Osteoblast (primary cell): ENCODE measurements around the gene FAM174C. TPM values are rescaled to one million over a fixed set of nuclear protein-coding genes. Genes with fewer than 3 reads are reported as not detected.
A peak's percentile ranks its signal among the peaks of the same experiment; 100 is the strongest.

Experiments used
- DNase-seq: peaks from one replicate; pipeline ENCODE4 v3.0.0; 2011; ENCODE audit warnings: low spot score, mixed read lengths; ENCODE audit not compliant: insufficient read length; ENCODE audit errors: missing footprints
- H2AFZ ChIP-seq: 2 replicates; pipeline ENCODE4 v1.6.0; 2011; ENCODE audit warnings: mild to moderate bottlenecking, low read length
- H3K27ac ChIP-seq: 2 replicates; pipeline ENCODE4 v1.5.1; 2011; ENCODE audit warnings: mild to moderate bottlenecking, low read depth, low read length, moderate library complexity
- H3K27me3 ChIP-seq: 2 replicates; pipeline ENCODE4 v1.6.0; 2012; ENCODE audit warnings: mild to moderate bottlenecking, control low read depth, inconsistent platforms, low read length, moderate library complexity; ENCODE audit not compliant: insufficient read depth
- H3K36me3 ChIP-seq: 2 replicates; pipeline ENCODE4 v1.5.1; 2011; ENCODE audit warnings: mild to moderate bottlenecking, low read length, control low read depth, moderate library complexity; ENCODE audit not compliant: insufficient read depth
- H3K4me1 ChIP-seq: 2 replicates; pipeline ENCODE4 v1.5.1; 2011; ENCODE audit warnings: mild to moderate bottlenecking, low read length, control low read depth, moderate library complexity; ENCODE audit not compliant: insufficient read depth
- H3K4me2 ChIP-seq: 2 replicates; pipeline ENCODE4 v1.6.0; 2011; ENCODE audit warnings: mild to moderate bottlenecking, low read length; ENCODE audit not compliant: insufficient read depth
- H3K4me3 ChIP-seq: fragments of 200-600 bp; sonication (generic); 3 replicates; pipeline ENCODE4 v1.5.1; 2012; ENCODE audit warnings: mild to moderate bottlenecking, low read length, inconsistent platforms; ENCODE audit not compliant: insufficient read depth
- H3K79me2 ChIP-seq: 2 replicates; pipeline ENCODE4 v1.6.0; 2012; ENCODE audit warnings: mild to moderate bottlenecking, low read length, control low read depth, inconsistent platforms; ENCODE audit not compliant: insufficient read depth
- H3K9me3 ChIP-seq: 2 replicates; pipeline ENCODE4 v1.5.1; 2011; ENCODE audit warnings: low read depth, low read length, control low read depth
- H4K20me1 ChIP-seq: 2 replicates; pipeline ENCODE4 v1.6.0; 2012; ENCODE audit warnings: mild to moderate bottlenecking, low read length, control low read depth; ENCODE audit not compliant: insufficient read depth
- total RNA-seq: library from RNA; depleted of rRNA; stranded (reverse); fragments of >200 nt; gene quantifications from 2 replicates; pipeline ENCODE4 v1.2.3, GENCODE V29; 2012
- TF ChIP-seq, protein P1 (sequence below): IDR thresholded peaks from 2 replicates; pipeline ENCODE4 v1.5.1; 2011; ENCODE audit warnings: mild to moderate bottlenecking, low read depth, low read length, moderate library complexity; ENCODE audit errors: extremely low read depth

The FAM174C gene
- total RNA-seq, 1 donor = 25.0 TPM

DNA sequence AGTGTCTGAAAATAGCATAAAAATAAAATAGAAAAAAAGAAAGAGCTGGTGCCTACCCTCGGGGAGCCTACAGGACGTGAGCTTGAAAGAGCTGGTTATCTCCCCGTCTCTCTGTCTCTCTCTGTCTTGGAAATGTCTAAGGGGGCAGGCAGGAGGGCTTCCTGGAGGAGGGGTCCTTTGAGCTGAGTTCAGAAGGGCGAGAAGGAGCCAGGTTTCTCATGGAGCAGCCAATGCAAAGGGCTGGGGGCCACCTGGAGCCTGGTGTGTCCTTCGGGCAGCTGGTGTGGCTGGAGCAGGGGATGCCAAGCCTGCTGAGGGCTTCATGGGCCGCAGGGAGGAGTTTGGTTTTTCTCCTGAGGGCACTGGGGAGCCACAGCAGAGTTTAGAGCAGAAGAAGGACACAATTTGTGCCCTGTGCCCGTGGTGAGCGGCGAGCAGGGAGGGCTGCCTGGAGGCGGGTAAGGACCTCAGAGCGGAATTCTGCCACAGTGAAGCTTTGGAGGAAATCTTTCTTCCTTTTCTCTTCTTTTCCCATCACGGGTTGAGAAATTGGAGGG, 49.0 kb downstream of the FAM174C start:
- Histone ChIP-seq H3K79me2 (no peaks in the 10 kb centered on the region), H3K27me3 (no peaks in the 10 kb centered on the region), H3K9me3 (no peaks in the 10 kb centered on the region), H3K27ac (no peak overlapping the region), H3K36me3 (no peaks in the 10 kb centered on the region), H3K4me2 (peak overlapping the region; percentile 78), H3K4me3 (peak overlapping the region; percentile 66), H3K4me1 (peaks cover 5% of the 10 kb centered on the region), H2AFZ (peak overlapping the region; percentile 81), H4K20me1 (no peaks in the 10 kb centered on the region)
- DNase-seq = peak; percentile 89
- TF ChIP-seq, protein P1, sequence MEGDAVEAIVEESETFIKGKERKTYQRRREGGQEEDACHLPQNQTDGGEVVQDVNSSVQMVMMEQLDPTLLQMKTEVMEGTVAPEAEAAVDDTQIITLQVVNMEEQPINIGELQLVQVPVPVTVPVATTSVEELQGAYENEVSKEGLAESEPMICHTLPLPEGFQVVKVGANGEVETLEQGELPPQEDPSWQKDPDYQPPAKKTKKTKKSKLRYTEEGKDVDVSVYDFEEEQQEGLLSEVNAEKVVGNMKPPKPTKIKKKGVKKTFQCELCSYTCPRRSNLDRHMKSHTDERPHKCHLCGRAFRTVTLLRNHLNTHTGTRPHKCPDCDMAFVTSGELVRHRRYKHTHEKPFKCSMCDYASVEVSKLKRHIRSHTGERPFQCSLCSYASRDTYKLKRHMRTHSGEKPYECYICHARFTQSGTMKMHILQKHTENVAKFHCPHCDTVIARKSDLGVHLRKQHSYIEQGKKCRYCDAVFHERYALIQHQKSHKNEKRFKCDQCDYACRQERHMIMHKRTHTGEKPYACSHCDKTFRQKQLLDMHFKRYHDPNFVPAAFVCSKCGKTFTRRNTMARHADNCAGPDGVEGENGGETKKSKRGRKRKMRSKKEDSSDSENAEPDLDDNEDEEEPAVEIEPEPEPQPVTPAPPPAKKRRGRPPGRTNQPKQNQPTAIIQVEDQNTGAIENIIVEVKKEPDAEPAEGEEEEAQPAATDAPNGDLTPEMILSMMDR = no peak

DNA sequence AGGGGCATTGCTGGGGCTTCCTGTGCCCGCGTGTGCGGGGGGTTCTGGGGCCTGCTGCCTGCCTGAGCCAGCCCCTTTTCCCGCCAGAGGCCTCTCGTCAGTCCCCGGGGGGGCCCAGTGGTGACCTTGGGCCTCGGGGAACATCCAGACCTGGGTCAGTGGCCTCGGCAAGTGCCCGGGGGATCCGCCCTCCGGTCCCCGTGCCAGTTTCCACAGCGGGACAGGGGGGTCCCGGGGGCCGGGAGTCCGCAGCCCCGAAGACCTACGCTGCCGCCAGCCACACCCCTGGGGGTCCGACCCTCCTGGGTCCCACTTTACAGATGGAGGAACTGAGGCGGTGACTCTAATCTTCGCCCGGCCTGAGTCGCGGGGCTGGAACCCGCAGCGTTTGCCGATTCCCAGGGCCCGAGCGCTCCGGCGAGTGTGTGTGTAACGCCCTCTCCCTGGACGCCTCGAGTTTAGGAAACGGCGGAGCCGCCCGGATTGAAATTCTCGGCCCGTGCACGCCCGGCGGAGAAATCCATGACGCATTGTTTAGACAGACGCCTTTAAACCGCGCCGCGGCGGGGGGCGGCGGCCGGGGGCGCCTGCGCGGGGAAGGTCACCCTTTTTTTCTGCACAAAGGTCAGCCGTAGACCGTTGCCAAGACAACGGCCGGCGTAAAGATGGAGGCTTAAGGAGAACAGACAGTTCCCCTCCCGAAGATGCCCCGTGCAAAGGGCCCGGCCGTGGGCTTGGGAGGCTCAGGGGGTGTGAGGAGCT, 49.7 kb downstream of the FAM174C start:
- no peak overlapping the region for H3K27ac ChIP-seq
- no peaks in the 10 kb centered on the region for H4K20me1 ChIP-seq
- no peaks in the 10 kb centered on the region for H3K36me3 ChIP-seq
- H3K4me2 ChIP-seq = peak overlapping the region; percentile 78
- TF ChIP-seq, protein P1 = no peak
- peak overlapping the region; percentile 66 for H3K4me3 ChIP-seq
- no peaks in the 10 kb centered on the region for H3K27me3 ChIP-seq
- DNase-seq = peak; percentile 98
- H3K79me2 ChIP-seq = no peaks in the 10 kb centered on the region
- peak overlapping the region; percentile 81 for H2AFZ ChIP-seq
- H3K4me1 ChIP-seq = peaks cover 5% of the 10 kb centered on the region
- no peaks in the 10 kb centered on the region for H3K9me3 ChIP-seq

DNA sequence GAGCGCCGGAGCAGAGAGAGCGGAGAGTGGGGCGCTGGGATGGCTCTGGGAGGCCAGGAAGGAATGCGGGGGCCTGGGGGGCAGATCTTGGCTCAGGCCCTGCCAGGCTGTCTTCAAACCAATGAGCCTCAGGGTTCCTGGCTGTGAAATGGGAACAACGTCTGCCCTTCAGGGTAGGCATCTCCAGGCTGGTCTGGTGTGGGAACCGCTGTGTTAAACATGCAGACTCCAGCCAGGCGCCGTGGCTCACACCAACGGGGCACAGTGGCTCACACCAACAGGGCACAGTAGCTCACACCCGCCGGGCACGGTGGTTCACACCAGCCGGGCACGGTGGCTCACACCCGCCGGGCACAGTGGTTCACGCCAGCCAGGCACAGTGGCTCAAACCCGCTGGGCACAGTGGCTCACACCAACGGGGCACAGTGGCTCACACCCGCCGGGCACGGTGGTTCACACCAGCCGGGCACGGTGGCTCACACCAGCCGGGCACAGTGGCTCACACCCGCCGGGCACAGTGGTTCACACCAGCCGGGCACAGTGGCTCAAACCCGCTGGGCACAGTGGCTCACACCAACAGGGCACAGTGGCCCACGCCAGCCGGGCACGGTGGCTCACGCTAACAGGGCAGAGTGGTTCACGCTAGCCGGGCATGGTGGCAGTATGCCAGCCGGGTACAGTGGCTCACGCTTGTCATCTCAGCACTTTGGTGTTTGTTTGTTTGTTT, 50.4 kb downstream of the FAM174C start:
- Histone ChIP-seq H3K4me1 (peaks cover 5% of the 10 kb centered on the region), H3K79me2 (no peaks in the 10 kb centered on the region), H3K36me3 (no peaks in the 10 kb centered on the region), H3K4me2 (peak overlapping the region; percentile 78), H2AFZ (peak overlapping the region; percentile 81), H3K27me3 (no peaks in the 10 kb centered on the region), H3K4me3 (peak overlapping the region; percentile 66), H4K20me1 (no peaks in the 10 kb centered on the region), H3K9me3 (no peaks in the 10 kb centered on the region), H3K27ac (no peak overlapping the region)
- TF ChIP-seq, protein P1 = no peak
- DNase-seq = no peak

DNA sequence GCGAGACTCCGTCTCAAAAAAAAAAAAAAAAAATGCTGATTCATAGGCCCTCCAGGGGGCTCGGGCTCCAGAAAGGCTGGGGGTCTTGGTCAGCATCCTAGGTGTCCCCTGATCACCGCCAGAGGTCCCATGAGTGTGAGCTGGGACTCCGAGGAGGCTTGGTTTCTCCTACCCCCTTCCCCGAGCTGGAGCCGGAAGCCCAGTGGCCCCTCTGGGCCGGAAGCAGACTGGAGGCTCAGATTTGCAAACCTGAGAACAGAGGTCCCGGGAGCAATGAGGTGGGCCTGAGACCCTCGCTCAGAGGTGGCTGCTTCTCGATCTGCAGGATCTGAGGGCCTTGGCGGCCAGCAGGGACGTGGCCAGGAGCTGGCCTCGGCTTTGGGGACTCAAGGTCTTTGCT, 51.8 kb downstream of the FAM174C start:
- Histone ChIP-seq H3K27me3 (no peaks in the 10 kb centered on the region), H2AFZ (no peak overlapping the region), H3K79me2 (no peaks in the 10 kb centered on the region), H3K9me3 (no peaks in the 10 kb centered on the region), H3K27ac (no peak overlapping the region), H3K36me3 (no peaks in the 10 kb centered on the region), H3K4me2 (no peak overlapping the region), H3K4me3 (no peak overlapping the region), H3K4me1 (peaks cover 5% of the 10 kb centered on the region), H4K20me1 (no peaks in the 10 kb centered on the region)
- no peak for DNase-seq
- TF ChIP-seq, protein P1 = no peak
